ENCODE results near the gene PLPPR3.

PLPPR3 gene

GRCh38 chr19:765179-765738 lies 56.5 kb downstream of the PLPPR3 start:
- peaks cover 5% of the 10 kb centered on the region for H3K9me3 Mint-ChIP-seq
- no peak overlapping the region for H3K27ac Mint-ChIP-seq
- H3K4me3 Mint-ChIP-seq, result no peak overlapping the region
- DNase-seq, result no peak
- peaks cover 10% of the 10 kb centered on the region for H3K4me1 Mint-ChIP-seq
- H3K27me3 Mint-ChIP-seq (ENCODE audit: low read depth, poor library complexity), result peaks cover 9% of the 10 kb centered on the region
- no peak for TF ChIP-seq CTCF (IDR thresholded peaks at IDR 0.05)
- H3K36me3 Mint-ChIP-seq (ENCODE audit: low read depth), result no peaks in the 10 kb centered on the region

DNA sequence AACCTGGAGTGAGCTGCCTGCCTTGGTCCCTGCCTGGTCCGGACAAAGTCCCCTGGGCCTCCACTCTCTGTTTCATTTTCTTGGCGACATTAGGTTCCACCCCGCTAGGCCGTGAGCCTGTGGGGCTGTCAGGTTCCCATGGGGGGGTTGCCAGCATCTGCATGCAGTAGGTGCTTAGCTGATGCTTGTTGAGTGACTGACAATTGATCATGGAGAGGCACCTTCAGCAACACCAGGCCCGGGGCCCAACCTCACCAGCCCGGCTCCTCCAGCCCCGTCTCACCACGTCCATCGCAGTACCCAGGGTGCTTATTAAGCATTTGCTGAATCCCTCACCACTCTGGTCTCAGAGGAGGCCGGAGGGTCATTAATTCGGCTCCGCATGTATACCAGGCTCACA lies 57.5 kb downstream of the PLPPR3 start:
- Mint-ChIP-seq H3K27ac (no peak overlapping the region), H3K9me3 (peaks cover 14% of the 10 kb centered on the region), H3K4me1 (peaks cover 14% of the 10 kb centered on the region), H3K27me3 (ENCODE audit: low read depth, poor library complexity) (peaks cover 9% of the 10 kb centered on the region), H3K36me3 (ENCODE audit: low read depth) (peaks cover 7% of the 10 kb centered on the region), H3K4me3 (no peak overlapping the region)
- no peak for TF ChIP-seq CTCF (IDR thresholded peaks at IDR 0.05)
- no peak for DNase-seq

DNA sequence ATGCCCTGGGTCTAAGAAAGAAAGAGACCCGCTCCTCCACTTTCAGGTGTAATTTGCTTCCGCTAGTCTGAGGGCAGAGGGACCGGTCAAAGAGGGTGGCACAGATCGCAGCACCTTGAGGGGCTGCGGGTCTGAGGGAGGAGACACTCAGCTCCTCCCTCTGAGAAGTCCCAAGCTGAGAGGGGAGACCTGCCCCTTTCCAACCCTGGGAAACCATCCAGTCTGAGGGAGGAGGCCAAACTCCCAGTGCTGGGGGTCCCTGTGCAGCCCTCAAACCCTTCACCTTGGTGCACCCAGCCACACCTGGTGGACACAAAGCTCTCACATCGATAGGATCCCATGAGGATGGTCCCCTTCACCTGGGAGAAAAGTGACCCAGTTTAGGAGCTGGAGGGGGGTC lies 57.9 kb downstream of the PLPPR3 start:
- Mint-ChIP-seq H3K4me1 (peaks cover 14% of the 10 kb centered on the region), H3K4me3 (no peak overlapping the region), H3K27me3 (ENCODE audit: low read depth, poor library complexity) (peaks cover 9% of the 10 kb centered on the region), H3K27ac (no peak overlapping the region), H3K36me3 (ENCODE audit: low read depth) (peaks cover 7% of the 10 kb centered on the region), H3K9me3 (peaks cover 19% of the 10 kb centered on the region)
- no peak for TF ChIP-seq CTCF (IDR thresholded peaks at IDR 0.05)
- no peak for DNase-seq

GRCh38 chr19:763181-763580 lies 58.6 kb downstream of the PLPPR3 start:
- Mint-ChIP-seq H3K9me3 (peaks cover 26% of the 10 kb centered on the region), H3K27me3 (ENCODE audit: low read depth, poor library complexity) (peaks cover 9% of the 10 kb centered on the region), H3K27ac (no peak overlapping the region), H3K4me3 (no peak overlapping the region), H3K36me3 (ENCODE audit: low read depth) (peaks cover 7% of the 10 kb centered on the region), H3K4me1 (peaks cover 8% of the 10 kb centered on the region)
- no peak for TF ChIP-seq CTCF (IDR thresholded peaks at IDR 0.05)
- no peak for DNase-seq

All from nephron progenitor cell (in vitro differentiated cells).